AG10803 (cell line): Measurements from ENCODE around the gene RSAD2.

Experiments used
- DNase-seq: peaks from one replicate; pipeline ENCODE4 v3.0.0; 2010; ENCODE audit warnings: low read depth
- H3K4me3 ChIP-seq: 2 replicates; pipeline ENCODE4 v1.5.1; 2011; ENCODE audit warnings: mild to moderate bottlenecking, low read length, control low read depth
- TF ChIP-seq, protein P1 (sequence below): conservative IDR thresholded peaks from 2 replicates; pipeline ENCODE4 v1.5.1; 2011; ENCODE audit warnings: mild to moderate bottlenecking, low read length, control low read depth, inconsistent platforms

Gene RSAD2

DNA sequence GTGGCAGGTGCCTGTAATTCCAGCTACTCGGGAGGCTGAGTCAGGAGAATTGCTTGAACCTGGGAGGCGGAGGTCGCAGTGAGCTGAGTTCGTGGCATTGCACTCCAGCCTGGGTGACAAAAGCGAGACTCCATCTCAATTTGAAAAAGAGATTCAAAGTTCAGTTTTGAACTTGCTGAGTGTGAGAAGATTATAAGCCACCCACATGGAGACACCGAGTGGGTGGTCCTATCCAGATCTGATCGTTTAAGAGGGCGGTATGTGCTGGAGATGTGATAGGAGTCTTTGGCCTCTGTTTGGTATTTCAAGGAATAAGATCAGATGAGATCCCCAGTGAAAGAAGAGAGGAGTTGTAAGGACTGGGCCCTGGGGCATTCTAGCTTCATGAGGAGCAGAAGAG is 65.3 kb downstream of the RSAD2 start:
- DNase-seq = no peak
- TF ChIP-seq, protein P1, sequence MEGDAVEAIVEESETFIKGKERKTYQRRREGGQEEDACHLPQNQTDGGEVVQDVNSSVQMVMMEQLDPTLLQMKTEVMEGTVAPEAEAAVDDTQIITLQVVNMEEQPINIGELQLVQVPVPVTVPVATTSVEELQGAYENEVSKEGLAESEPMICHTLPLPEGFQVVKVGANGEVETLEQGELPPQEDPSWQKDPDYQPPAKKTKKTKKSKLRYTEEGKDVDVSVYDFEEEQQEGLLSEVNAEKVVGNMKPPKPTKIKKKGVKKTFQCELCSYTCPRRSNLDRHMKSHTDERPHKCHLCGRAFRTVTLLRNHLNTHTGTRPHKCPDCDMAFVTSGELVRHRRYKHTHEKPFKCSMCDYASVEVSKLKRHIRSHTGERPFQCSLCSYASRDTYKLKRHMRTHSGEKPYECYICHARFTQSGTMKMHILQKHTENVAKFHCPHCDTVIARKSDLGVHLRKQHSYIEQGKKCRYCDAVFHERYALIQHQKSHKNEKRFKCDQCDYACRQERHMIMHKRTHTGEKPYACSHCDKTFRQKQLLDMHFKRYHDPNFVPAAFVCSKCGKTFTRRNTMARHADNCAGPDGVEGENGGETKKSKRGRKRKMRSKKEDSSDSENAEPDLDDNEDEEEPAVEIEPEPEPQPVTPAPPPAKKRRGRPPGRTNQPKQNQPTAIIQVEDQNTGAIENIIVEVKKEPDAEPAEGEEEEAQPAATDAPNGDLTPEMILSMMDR = no peak
- H3K4me3 ChIP-seq = no peak overlapping the region

DNA sequence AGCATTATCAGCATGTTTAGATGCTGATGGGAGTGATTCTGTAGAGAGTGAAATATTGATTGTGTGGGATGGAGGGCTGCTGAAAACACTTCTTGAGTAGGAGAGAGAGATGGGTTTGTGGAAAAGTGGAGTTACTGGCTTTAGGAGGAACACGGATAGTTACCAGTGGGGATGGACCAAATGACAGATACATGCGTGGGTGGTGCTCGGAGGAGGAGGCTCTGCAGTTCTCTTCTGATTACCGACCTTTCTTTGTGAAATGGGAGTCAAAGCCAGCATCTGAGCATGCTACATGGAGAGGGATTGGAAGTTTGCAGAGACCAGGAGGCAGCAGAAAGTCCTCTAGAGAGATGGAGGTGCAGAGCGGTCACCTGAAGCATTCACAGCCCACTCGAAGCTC is 65.9 kb downstream of the RSAD2 start:
- H3K4me3 ChIP-seq = no peak overlapping the region
- no peak for DNase-seq
- TF ChIP-seq, protein P1 = no peak

DNA sequence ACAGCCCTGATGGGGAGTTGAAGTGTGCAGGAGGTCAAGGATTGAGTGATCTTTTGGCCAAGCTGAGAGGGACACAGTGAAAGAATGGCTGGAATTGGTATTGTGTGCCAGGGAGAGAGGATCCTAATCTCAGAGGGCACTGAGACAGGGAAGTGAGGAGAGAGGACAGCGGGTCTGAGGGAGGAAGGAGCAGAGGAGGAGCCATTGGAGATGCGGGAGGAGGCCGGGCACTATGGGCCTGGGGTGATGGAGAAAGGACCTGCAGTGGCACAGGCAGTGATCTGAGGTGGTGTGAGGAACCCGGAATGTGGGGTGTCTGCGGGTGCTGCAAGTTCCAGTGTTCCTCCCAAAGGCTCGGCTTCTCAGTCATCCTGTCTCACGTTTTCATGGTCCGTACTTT is 66.4 kb downstream of the RSAD2 start:
- no peak overlapping the region for H3K4me3 ChIP-seq
- TF ChIP-seq, protein P1 = no peak
- DNase-seq = no peak

DNA sequence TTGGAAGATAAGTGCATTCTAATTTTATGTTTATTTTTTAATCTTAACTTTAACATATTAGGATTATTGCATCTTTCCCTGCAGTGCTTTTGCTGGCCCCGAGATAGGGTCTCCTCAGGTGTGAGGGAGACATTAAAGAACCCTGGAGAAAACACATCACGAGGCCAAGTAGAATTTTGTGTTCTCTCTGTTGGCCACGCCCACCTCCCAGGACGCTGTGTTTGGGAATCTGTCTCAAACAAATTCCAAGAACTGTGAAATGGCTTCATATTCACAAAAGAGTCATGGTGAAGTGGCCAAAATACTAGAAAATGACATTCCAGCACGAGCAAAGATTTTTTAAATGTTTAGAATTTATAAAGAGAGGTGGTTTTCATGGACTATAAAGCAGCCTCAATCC is 67.0 kb downstream of the RSAD2 start:
- H3K4me3 ChIP-seq = no peak overlapping the region
- TF ChIP-seq, protein P1 = no peak
- no peak for DNase-seq

DNA sequence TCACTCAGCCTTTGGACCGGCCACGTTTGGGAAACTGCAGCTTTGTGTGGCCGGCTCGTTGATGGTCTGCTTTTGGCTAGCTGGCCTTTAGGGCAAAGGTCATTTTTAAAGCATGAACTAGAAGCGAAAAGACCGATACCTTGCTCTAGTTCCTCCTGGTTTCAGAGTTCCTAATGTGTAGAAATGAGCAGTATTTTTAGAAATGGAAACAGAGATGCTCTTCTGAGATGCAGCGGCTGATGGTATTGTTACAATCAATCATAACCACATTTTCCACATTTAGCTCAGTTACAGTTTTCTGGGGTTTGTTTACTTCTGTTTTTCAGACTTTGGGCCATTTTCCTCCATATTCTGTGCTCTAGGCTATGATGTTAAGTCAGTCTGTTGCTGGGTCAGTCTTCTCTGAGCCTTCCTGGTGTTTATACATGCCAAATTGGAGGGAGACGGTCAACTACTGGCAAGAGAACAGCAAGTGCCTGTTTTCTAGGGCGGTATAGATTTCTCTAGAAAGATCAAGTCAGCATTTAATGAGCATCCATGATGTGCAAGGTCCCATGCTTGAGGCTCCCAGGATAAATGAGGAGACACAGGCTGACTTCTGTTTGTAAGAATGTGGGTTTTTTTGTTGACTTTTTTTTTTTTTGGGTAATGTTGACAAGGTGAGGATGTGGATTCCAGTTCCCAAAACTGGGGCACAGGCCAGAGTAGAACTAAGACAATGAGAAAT is 67.7 kb downstream of the RSAD2 start:
- DNase-seq = no peak
- TF ChIP-seq, protein P1 = no peak
- H3K4me3 ChIP-seq = no peak overlapping the region

DNA sequence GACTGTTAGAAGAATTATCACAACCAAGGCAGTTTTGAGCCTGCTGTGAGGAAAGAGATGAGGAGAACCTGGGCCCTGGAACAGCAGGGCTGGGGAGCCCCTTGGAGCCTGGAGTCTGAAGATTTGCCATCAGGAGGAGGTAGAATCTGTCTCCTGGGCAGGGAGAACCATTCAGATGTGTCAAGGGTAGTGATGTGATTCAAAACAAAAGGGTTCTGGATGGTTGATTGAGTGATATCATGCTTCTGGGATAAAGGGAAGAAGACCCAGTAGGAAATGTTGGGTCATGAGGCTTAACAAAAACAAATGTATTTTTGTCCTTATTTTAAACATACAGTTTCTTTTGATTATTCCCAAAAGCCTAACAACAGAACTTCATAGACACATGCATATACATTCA is 68.2 kb downstream of the RSAD2 start:
- H3K4me3 ChIP-seq = no peak overlapping the region
- DNase-seq = no peak
- TF ChIP-seq, protein P1 = no peak

DNA sequence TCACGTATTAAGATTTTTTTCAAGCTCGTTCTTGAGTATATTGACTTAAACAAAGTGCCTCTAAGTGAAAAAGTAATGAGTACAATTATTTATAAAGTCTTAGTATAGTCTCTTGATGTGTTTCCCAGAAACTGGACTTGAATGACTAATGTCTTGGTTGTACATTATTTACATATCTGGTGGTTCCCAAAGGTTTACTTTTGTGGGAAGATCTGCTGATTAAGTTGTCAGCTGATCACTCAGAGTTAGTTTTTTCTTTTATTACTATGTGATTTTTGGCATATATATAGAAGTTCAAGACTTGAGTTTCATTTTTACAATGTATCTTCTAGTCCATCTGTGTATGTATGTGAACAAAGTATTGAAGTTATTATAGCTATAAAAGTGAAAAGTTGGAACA is 69.1 kb downstream of the RSAD2 start:
- peak; percentile 71 for DNase-seq
- TF ChIP-seq, protein P1 = no peak
- no peak overlapping the region for H3K4me3 ChIP-seq
